Subcutaneous adipose tissue (tissue), 4 donors: Measurements from ENCODE around the gene CARD11. TPM values are rescaled to one million over a fixed set of nuclear protein-coding genes. Genes with fewer than 3 reads are reported as not detected.

ENCODE experiments used
- CTCF ChIP-seq: fragments of 450-650 bp; IDR thresholded peaks from one replicate; pipeline ENCODE4 v1.5.1; 2016; ENCODE audit warnings: low read depth, mild to moderate bottlenecking, control low read depth, antibody characterized with exemption, moderate library complexity
- total RNA-seq, 4 donors: library from RNA; depleted of rRNA; stranded (reverse); fragments of >200 nt; gene quantifications; one replicate each; pipeline ENCODE4 v1.1.0, GENCODE V29; 2016

CARD11 gene
- total RNA-seq, 4 donors from 2014 or later: 0.57 to 1.2 (median 0.77) TPM

- TF ChIP-seq CTCF: no peak
Observed at GRCh38 chr7:2934211-2934731, 109.4 kb downstream of the CARD11 start.

- TF ChIP-seq CTCF: no peak
Observed at GRCh38 chr7:2932402-2933251, 111.0 kb downstream of the CARD11 start.

GRCh38 chr7:2931034-2931415 is 112.6 kb downstream of the CARD11 start:
- TF ChIP-seq CTCF: no peak

- no peak for TF ChIP-seq CTCF
Observed at GRCh38 chr7:2930310-2931033, 113.2 kb downstream of the CARD11 start.

- TF ChIP-seq CTCF: no peak
Observed at GRCh38 chr7:2929321-2930201, 114.1 kb downstream of the CARD11 start.

- TF ChIP-seq CTCF: no peak
Observed at GRCh38 chr7:2928613-2929311, 114.9 kb downstream of the CARD11 start.
